HG03571 (cell line): ENCODE measurements around the gene BEND5.
A peak's percentile ranks its signal among the peaks of the same experiment; 100 is the strongest.

Source experiments
- ATAC-seq: cut with Tn5 transposase; IDR thresholded peaks from one replicate; pipeline ENCODE4 v1.9.1; 2021; ENCODE audit not compliant: unreplicated experiment

BEND5 gene

GRCh38 chr1:48681476-48682305 is 95.0 kb downstream of the BEND5 start:
- no peak for ATAC-seq

GRCh38 chr1:48680411-48681035 is 96.2 kb downstream of the BEND5 start:
- ATAC-seq, result no peak

- no peak for ATAC-seq
These were observed 96.8 kb downstream of the BEND5 start for GRCh38 chr1:48679859-48680258.

- peak; percentile 42 for ATAC-seq
These were observed 97.8 kb downstream of the BEND5 start for GRCh38 chr1:48678710-48679505.
